Naive thymus-derived CD4-positive, alpha-beta T cell (primary cell): Measurements from ENCODE around the gene SMARCAD1. TPM values are rescaled to one million over a fixed set of nuclear protein-coding genes. Genes with fewer than 3 reads are reported as not detected.

Experiments
- ATAC-seq: fragments of 150-1000 bp; cut with Tn5 transposase; 2 replicates; pipeline ENCODE4 v1.10.0; 2021; ENCODE audit warnings: mild to moderate bottlenecking, moderate library complexity
- CTCF ChIA-PET: fragments of 350-600 bp; sonication (Branson Sonifier 250); formaldehyde crosslinking; loops from one replicate; lab custom pipeline; 2021; ENCODE audit warnings: antibody characterized with exemption; lab: Charles Lee
- POLR2A ChIA-PET: fragments of 350-600 bp; sonication (Branson Sonifier 250); formaldehyde crosslinking; loops from one replicate; lab custom pipeline; 2021; ENCODE audit warnings: antibody characterized with exemption, inconsistent platforms; lab: Charles Lee
- DNase-seq, 9 donors: peaks; one replicate each; pipeline versions ENCODE4 v3.0.0 to v3.0.0-alpha.2; 2020 to 2022; ENCODE audit warnings: mixed read lengths in 1 of 9
- H3K27ac ChIP-seq: one replicate; pipeline ENCODE4 v1.7.0; 2013; ENCODE audit warnings: mild to moderate bottlenecking, low read depth, low read length, moderate library complexity
- H3K27me3 ChIP-seq, 2 donors: one replicate each; pipeline ENCODE4 v1.7.0; 2013; ENCODE audit warnings: low read length in 2 of 2, mild to moderate bottlenecking in 2 of 2, moderate library complexity in 2 of 2; ENCODE audit not compliant: control insufficient read depth in 2 of 2, insufficient read depth in 2 of 2
- H3K36me3 ChIP-seq, 3 experiments: 1 replicate in 2 of 3; 2 replicates in 1 of 3; pipeline ENCODE4 v1.7.0; 2013; ENCODE audit warnings: low read length in 3 of 3, mild to moderate bottlenecking in 3 of 3, moderate library complexity in 1 of 3; ENCODE audit not compliant: insufficient read depth in 3 of 3, control insufficient read depth in 2 of 3
- H3K4me1 ChIP-seq, 2 donors: one replicate each; pipeline ENCODE4 v1.7.0; 2013; ENCODE audit warnings: low read length in 2 of 2, mild to moderate bottlenecking in 2 of 2, moderate library complexity in 1 of 2; ENCODE audit not compliant: control insufficient read depth in 2 of 2, insufficient read depth in 2 of 2
- H3K4me3 ChIP-seq: 2 replicates; pipeline ENCODE4 v1.7.0; 2013; ENCODE audit warnings: mild to moderate bottlenecking, low read length
- H3K9me3 ChIP-seq, 3 experiments: 1 replicate in 2 of 3; 2 replicates in 1 of 3; pipeline ENCODE4 v1.7.0; 2013; ENCODE audit warnings: low read length in 3 of 3; ENCODE audit not compliant: control insufficient read depth in 2 of 3
- H3K27ac Mint-ChIP-seq, 9 donors: one replicate each; pipeline ENCODE4 v1.8.0; 2020 to 2022; ENCODE audit warnings: mixed read lengths in 9 of 9, mild to moderate bottlenecking in 8 of 9, moderate library complexity in 5 of 9, inconsistent platforms in 2 of 9
- H3K27me3 Mint-ChIP-seq, 5 donors: one replicate each; pipeline ENCODE4 v1.8.0; 2021 to 2022; ENCODE audit warnings: mixed read lengths in 5 of 5, mild to moderate bottlenecking in 1 of 5
- H3K36me3 Mint-ChIP-seq, 5 donors: one replicate each; pipeline ENCODE4 v1.8.0; 2020 to 2022; ENCODE audit warnings: mixed read lengths in 5 of 5, mild to moderate bottlenecking in 3 of 5, inconsistent platforms in 1 of 5
- H3K4me1 Mint-ChIP-seq, 7 donors: one replicate each; pipeline ENCODE4 v1.8.0; 2020 to 2022; ENCODE audit warnings: mixed read lengths in 7 of 7, mild to moderate bottlenecking in 3 of 7, inconsistent platforms in 1 of 7
- H3K4me3 Mint-ChIP-seq, 10 donors: one replicate each; pipeline ENCODE4 v1.8.0; 2020 to 2022; ENCODE audit warnings: mild to moderate bottlenecking in 10 of 10, mixed read lengths in 10 of 10, moderate library complexity in 6 of 10, inconsistent platforms in 2 of 10
- H3K9me3 Mint-ChIP-seq, 11 donors: one replicate each; pipeline ENCODE4 v1.8.0; 2020 to 2022; ENCODE audit warnings: mixed read lengths in 11 of 11, mild to moderate bottlenecking in 4 of 11, inconsistent platforms in 1 of 11, moderate library complexity in 1 of 11
- intact Hi-C, 2 donors: fragments of 100-400 bp; cut with micrococcal nuclease; formaldehyde crosslinking; loops; one replicate each; pipeline ENCODE4 v1.15.1; 2023
- polyA plus RNA-seq, 2 donors: library from polyadenylated mRNA; unstranded; fragments of 300-500 nt; fragmentation: Illumina TruSeq; gene quantifications; one replicate each; pipeline ENCODE4 v1.2.3, GENCODE V29; 2021
- total RNA-seq, 6 experiments: library from RNA in 5 of 6; stranded (reverse) in 5 of 6; gene quantifications; 1 replicate in 5 of 6; 2 replicates in 1 of 6; pipeline ENCODE4 v1.2.3 and lab custom pipeline; 2021 to 2026

SMARCAD1 gene
- total and polyA plus RNA-seq, 7 experiments from 2014 or later, result 12.6 to 34.2 (median 16.8) TPM

DNA sequence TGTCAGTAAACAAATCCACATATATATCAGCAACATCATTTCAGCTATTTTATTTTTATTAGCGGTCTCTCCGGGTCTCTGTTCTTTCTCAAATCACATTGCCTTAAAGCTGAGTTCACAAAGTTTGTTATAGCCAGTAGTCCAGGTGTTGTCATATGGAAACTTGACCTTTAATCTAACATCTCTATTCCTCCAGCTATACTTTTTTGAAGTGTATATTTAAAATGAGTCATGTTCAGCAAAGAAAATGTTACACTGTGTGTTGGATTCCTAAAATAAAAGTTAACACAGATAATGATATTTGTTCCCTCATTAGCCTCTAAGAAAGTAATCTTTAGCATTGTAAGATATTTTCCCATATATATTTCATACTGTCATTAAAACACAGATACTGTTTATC lies 63.6 kb downstream of the SMARCAD1 start:
- Histone ChIP-seq H3K4me1 (no peaks in the 10 kb centered on the region), H3K4me3 (no peak overlapping the region), H3K9me3 (no peaks in the 10 kb centered on the region), H3K27ac (no peak overlapping the region), H3K36me3 (peaks cover 5 to 19% (median 8%) of the 10 kb centered on the region in 3 experiments), H3K27me3 (no peaks in the 10 kb centered on the region)
- Mint-ChIP-seq H3K27ac (peak overlapping the region in 1 of 9 donors; percentile 36), H3K4me3 (no peak overlapping the region), H3K27me3 (no peaks in the 10 kb centered on the region), H3K4me1 (no peaks in the 10 kb centered on the region), H3K36me3 (peaks cover 0 to 41% (median 15%) of the 10 kb centered on the region in 5 donors), H3K9me3 (no peaks in the 10 kb centered on the region)
- intact Hi-C loops, result no loop called here
- no peak for ATAC-seq
- no peak for DNase-seq
- POLR2A ChIA-PET, result no interaction called here
- CTCF ChIA-PET, result no interaction called here

DNA sequence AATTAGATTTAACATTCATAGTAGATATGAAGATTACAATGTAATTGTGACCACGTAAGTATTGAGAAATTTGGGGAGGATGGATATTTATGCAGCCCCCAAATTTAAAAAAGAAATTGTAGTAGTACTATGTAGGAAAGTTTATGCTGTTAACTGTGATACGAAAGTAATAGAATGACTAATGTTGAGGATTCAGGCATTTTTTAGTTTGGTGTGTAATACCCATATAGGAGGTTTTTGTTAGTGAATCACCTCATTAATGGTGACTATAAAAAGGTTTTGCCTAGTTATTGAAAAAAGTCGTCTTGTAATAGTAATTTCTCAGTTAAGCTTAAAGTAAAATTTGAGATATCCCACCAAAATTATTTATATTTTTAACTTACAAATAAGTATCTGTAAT lies 67.2 kb downstream of the SMARCAD1 start:
- H3K4me1 Mint-ChIP-seq, result no peaks in the 10 kb centered on the region
- no peaks in the 10 kb centered on the region for H3K9me3 ChIP-seq
- intact Hi-C loops, result no loop called here
- no peaks in the 10 kb centered on the region for H3K27me3 Mint-ChIP-seq
- no peak overlapping the region for H3K4me3 ChIP-seq
- no peak for DNase-seq
- no peak overlapping the region for H3K27ac Mint-ChIP-seq
- peaks cover 5 to 50% (median 28%) of the 10 kb centered on the region in 3 experiments for H3K36me3 ChIP-seq
- no peaks in the 10 kb centered on the region for H3K9me3 Mint-ChIP-seq
- H3K27ac ChIP-seq, result no peak overlapping the region
- H3K4me1 ChIP-seq, result no peaks in the 10 kb centered on the region
- no peaks in the 10 kb centered on the region for H3K27me3 ChIP-seq
- H3K36me3 Mint-ChIP-seq, result peaks cover 7 to 54% (median 22%) of the 10 kb centered on the region in 5 donors
- ChIA-PET CTCF (no interaction called here), POLR2A (no interaction called here)
- H3K4me3 Mint-ChIP-seq, result no peak overlapping the region
- ATAC-seq, result no peak

DNA sequence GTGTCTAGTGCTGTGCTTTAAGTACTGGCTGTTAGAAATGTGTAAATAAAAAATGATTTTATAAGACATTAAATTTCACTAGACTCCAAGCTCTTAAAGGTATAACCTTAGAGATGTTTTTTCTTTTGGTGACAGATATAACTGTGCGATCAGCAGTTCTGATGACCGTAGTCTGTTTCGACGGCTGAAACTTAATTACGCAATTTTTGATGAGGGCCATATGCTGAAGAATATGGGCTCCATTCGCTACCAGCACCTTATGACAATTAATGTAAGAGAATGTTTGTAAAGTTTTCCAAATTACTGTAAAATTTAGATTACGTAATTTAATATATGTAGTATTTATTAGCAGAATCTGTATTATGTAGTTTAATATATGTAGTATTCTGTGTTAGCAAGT lies 68.5 kb downstream of the SMARCAD1 start:
- Histone ChIP-seq H3K4me3 (no peak overlapping the region), H3K9me3 (no peaks in the 10 kb centered on the region), H3K4me1 (no peaks in the 10 kb centered on the region), H3K27ac (no peak overlapping the region), H3K27me3 (no peaks in the 10 kb centered on the region), H3K36me3 (peaks cover 5 to 57% (median 23%) of the 10 kb centered on the region in 3 experiments)
- no peaks in the 10 kb centered on the region for H3K4me1 Mint-ChIP-seq
- ChIA-PET POLR2A (no interaction called here), CTCF (no interaction called here)
- no peak for ATAC-seq
- intact Hi-C loops, result no loop called here
- no peaks in the 10 kb centered on the region for H3K9me3 Mint-ChIP-seq
- H3K27ac Mint-ChIP-seq, result no peak overlapping the region
- H3K4me3 Mint-ChIP-seq, result no peak overlapping the region
- DNase-seq, result no peak
- peaks cover 8 to 55% (median 29%) of the 10 kb centered on the region in 5 donors for H3K36me3 Mint-ChIP-seq
- H3K27me3 Mint-ChIP-seq, result no peaks in the 10 kb centered on the region

DNA sequence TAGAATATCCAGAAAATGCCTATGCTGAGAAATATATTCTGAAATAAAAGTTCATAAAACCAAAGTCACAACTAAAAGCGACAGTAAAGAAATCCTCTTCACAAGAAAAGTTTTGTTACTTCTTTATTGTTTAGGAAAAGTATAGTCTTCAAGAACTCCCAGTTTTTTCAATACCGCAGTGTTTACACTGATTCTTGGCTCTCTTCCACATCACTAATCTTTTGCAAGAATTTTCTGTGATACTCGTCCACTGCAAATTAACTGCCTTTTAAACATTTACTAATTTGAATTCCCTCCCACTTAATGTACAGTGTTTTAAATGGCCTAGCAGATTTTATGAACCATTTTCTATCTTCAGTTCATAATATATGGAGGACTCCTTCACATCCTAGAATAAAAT lies 69.9 kb downstream of the SMARCAD1 start:
- no peaks in the 10 kb centered on the region for H3K9me3 ChIP-seq
- ChIA-PET POLR2A (no interaction called here), CTCF (no interaction called here)
- H3K36me3 ChIP-seq, result peaks cover 5 to 57% (median 24%) of the 10 kb centered on the region in 3 experiments
- DNase-seq (no peak), ATAC-seq (no peak)
- Mint-ChIP-seq H3K36me3 (peaks cover 12 to 47% (median 30%) of the 10 kb centered on the region in 5 donors), H3K27me3 (no peaks in the 10 kb centered on the region), H3K9me3 (no peaks in the 10 kb centered on the region), H3K4me1 (no peaks in the 10 kb centered on the region), H3K4me3 (no peak overlapping the region), H3K27ac (no peak overlapping the region)
- H3K4me3 ChIP-seq, result no peak overlapping the region
- no peaks in the 10 kb centered on the region for H3K4me1 ChIP-seq
- H3K27ac ChIP-seq, result no peak overlapping the region
- intact Hi-C loops, result no loop called here
- H3K27me3 ChIP-seq, result no peaks in the 10 kb centered on the region

- ATAC-seq, result no peak
- no peaks in the 10 kb centered on the region for H3K9me3 Mint-ChIP-seq
- CTCF ChIA-PET, result no interaction called here
Observed at GRCh38 chr4:94278781-94279180, 71.1 kb downstream of the SMARCAD1 start.

DNA sequence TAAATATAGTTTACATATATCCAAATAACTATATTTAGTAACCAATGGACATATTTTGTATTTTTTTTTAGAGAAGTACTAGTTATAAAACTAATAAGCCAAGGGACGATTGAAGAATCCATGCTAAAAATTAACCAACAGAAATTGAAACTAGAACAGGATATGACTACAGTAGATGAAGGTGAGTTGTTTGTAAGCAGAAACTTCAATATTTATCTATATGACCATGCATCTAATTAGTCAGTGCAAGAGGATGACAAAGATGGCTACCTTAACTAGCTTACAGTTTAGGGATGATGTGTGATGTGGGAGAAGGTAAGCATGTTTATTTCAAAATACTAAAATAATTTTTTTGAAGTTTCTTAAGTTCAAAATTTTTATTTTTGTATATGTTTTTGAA lies 77.2 kb downstream of the SMARCAD1 start:
- Mint-ChIP-seq H3K36me3 (peaks cover 0 to 60% (median 32%) of the 10 kb centered on the region in 5 donors), H3K4me1 (peaks cover 0 to 2% (median 0%) of the 10 kb centered on the region in 7 donors), H3K9me3 (no peaks in the 10 kb centered on the region), H3K27me3 (no peaks in the 10 kb centered on the region), H3K27ac (no peak overlapping the region), H3K4me3 (no peak overlapping the region)
- Histone ChIP-seq H3K27me3 (no peaks in the 10 kb centered on the region), H3K4me1 (no peaks in the 10 kb centered on the region), H3K9me3 (no peaks in the 10 kb centered on the region), H3K4me3 (no peak overlapping the region), H3K36me3 (peaks cover 0 to 47% (median 3%) of the 10 kb centered on the region in 3 experiments), H3K27ac (no peak overlapping the region)
- intact Hi-C loops, result no loop called here
- DNase-seq, result no peak
- ChIA-PET CTCF (no interaction called here), POLR2A (no interaction called here)
- no peak for ATAC-seq

More at GRCh38 chr4:94278781-94279180, 71.1 kb downstream of the SMARCAD1 start:
- Histone ChIP-seq H3K27me3 (no peaks in the 10 kb centered on the region), H3K9me3 (no peaks in the 10 kb centered on the region), H3K27ac (no peak overlapping the region), H3K36me3 (peaks cover 5 to 61% (median 24%) of the 10 kb centered on the region in 3 experiments), H3K4me1 (no peaks in the 10 kb centered on the region), H3K4me3 (no peak overlapping the region)
- peaks cover 12 to 51% (median 34%) of the 10 kb centered on the region in 5 donors for H3K36me3 Mint-ChIP-seq
- no peak for DNase-seq
- intact Hi-C loops, result no loop called here
- H3K4me3 Mint-ChIP-seq, result no peak overlapping the region
- no peaks in the 10 kb centered on the region for H3K4me1 Mint-ChIP-seq
- no peaks in the 10 kb centered on the region for H3K27me3 Mint-ChIP-seq
- POLR2A ChIA-PET, result no interaction called here
- H3K27ac Mint-ChIP-seq, result no peak overlapping the region

DNA sequence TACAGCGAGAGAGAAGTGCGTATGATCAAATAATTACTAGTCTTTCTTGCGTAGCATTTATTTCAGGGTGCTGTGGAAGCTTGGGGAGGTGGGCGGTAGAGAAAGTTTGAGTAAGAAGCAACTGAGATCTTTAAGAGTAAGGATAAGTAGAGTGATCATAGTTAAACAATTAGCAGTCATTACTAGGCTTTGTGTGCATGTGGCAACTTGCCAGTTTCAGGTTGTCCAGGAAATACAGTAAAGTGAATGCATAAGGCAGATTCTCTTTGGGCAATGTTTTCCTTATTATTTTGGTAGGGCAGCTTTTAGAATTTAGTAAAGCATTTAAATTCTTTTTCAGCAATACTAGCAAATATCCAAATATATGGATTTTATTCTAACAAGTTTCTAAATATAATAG lies 78.0 kb downstream of the SMARCAD1 start:
- no peak overlapping the region for H3K4me3 Mint-ChIP-seq
- H3K27ac Mint-ChIP-seq, result peak overlapping the region in 1 of 9 donors; percentile 10
- Histone ChIP-seq H3K36me3 (peaks cover 0 to 44% (median 3%) of the 10 kb centered on the region in 3 experiments), H3K4me3 (no peak overlapping the region), H3K9me3 (no peaks in the 10 kb centered on the region), H3K27ac (no peak overlapping the region), H3K27me3 (no peaks in the 10 kb centered on the region), H3K4me1 (no peaks in the 10 kb centered on the region)
- no peak for DNase-seq
- CTCF ChIA-PET, result no interaction called here
- peaks cover 4 to 60% (median 35%) of the 10 kb centered on the region in 5 donors for H3K36me3 Mint-ChIP-seq
- no peaks in the 10 kb centered on the region for H3K9me3 Mint-ChIP-seq
- intact Hi-C loops, result no loop called here
- peaks cover 0 to 2% (median 0%) of the 10 kb centered on the region in 7 donors for H3K4me1 Mint-ChIP-seq
- POLR2A ChIA-PET, result no interaction called here
- no peaks in the 10 kb centered on the region for H3K27me3 Mint-ChIP-seq
- ATAC-seq, result no peak
